ENCODE measurements around the gene PAPSS1. TPM values are rescaled to one million over a fixed set of nuclear protein-coding genes. Genes with fewer than 3 reads are reported as not detected.
"Not testable (repeated sequence)": the region's sequence is repeated elsewhere in the genome, so short reads cannot be mapped to it uniquely, and the experiment has no call there.

Gene PAPSS1
- polyA plus RNA-seq, 3 donors: 46.4 to 79.6 (median 64.8) TPM

DNA sequence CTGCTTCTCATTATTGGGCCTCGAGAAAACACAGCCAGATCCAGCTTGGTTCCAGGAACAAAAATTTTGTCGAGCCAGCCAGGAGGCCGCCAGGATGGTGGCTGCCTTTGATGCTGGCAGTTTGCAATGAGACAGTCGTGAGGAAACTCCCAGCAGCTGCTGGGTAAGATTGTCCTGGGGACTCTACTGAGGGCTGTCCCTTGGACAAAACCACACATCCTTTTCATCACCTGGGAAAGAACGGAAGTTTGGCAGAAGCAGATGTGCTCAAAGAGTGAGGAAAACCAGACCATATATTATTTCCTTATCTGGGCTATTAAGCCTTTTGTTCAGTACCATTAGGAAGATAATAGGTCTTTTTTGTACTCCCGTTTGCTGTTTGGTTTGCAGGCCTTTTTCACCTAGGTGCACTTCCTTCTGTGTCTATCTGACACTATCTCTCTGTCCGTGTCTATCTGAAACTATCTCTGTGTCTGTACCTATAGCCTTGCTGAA is 13.4 kb upstream of the PAPSS1 start:
- intact Hi-C loops (cut with micrococcal nuclease): no loop called here
- no peak overlapping the region for H3K27ac ChIP-seq (ENCODE audit: low read depth in 1 of 2, low read length in 2 of 2)
- H3K27me3 Mint-ChIP-seq (ENCODE audit: low read depth in 3 of 3): peaks cover 0 to 8% (median 2%) of the 10 kb centered on the region in 3 donors

DNA sequence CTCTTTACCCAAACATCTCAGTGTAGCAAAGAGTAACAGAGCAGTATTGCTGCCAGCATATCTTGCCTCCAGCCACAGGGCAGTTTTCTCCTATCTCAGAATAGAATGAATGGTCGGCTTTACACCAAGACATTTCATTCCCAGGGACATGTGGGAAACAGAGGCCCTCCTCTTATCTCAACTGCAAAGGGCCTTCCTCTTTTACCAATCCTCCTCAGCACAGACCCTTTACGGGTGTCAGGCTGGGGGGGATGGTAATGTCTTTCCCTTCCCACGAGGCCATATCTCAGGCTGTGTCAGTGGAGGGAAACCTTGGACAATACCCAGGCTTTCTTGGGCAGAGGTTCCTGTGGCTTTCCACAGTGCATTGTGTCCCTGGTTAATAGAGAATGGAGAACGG is 9.0 kb upstream of the PAPSS1 start:
- H3K9ac ChIP-seq (ENCODE audit: insufficient read depth, low read length, poor library complexity, severe bottlenecking); H4K20me1 ChIP-seq (ENCODE audit: insufficient read depth, low read length); H3K27ac Mint-ChIP-seq; H3K36me3 ChIP-seq (replicated peaks in 1 of 2; ENCODE audit: control insufficient read depth in 1 of 2, insufficient read depth in 2 of 2, low read length in 2 of 2); H3K27me3 ChIP-seq (ENCODE audit: control insufficient read depth in 2 of 2, insufficient read depth in 2 of 2, low read length in 2 of 2); DNase-seq; H3K4me1 Mint-ChIP-seq; H3K4me3 ChIP-seq (replicated peaks in 1 of 3; ENCODE audit: low read depth in 2 of 3, low read length in 3 of 3); H3K9me3 ChIP-seq (replicated peaks in 1 of 2; ENCODE audit: control insufficient read depth in 1 of 2, insufficient read depth in 1 of 2, low read length in 2 of 2); H3K4me1 ChIP-seq (ENCODE audit: control insufficient read depth in 1 of 2, insufficient read depth in 2 of 2, low read length in 2 of 2); H3K27ac ChIP-seq (ENCODE audit: low read depth in 1 of 2, low read length in 2 of 2); H3K9me3 Mint-ChIP-seq; H3K4me3 Mint-ChIP-seq; H3K4me2 ChIP-seq (replicated peaks; ENCODE audit: extremely low read depth, low read length, poor library complexity, severe bottlenecking); H3K36me3 Mint-ChIP-seq; H3K79me2 ChIP-seq (ENCODE audit: insufficient read depth, low read length); H2AFZ ChIP-seq (ENCODE audit: insufficient read depth, low read depth, low read length, poor library complexity, severe bottlenecking): not testable (repeated sequence)
- no CpG with 5 or more reads among the region's 4 CpGs for WGBS (ENCODE audit: insufficient coverage)
- intact Hi-C loops (cut with micrococcal nuclease): loop anchor here in 1 of 2 donors (10.0 kb wide), 1 partner anchor 106 kb away; no protein-coding TSS in a partner anchor
- peaks cover 0 to 13% (median 0%) of the 10 kb centered on the region in 3 donors for H3K27me3 Mint-ChIP-seq (ENCODE audit: low read depth in 3 of 3)

More for the DNA sequence above, 13.4 kb upstream of the PAPSS1 start:
- DNase-seq: no peak
- Histone ChIP-seq H3K4me3 (replicated peaks in 1 of 3; ENCODE audit: low read depth in 2 of 3, low read length in 3 of 3) (no peak overlapping the region), H3K9me3 (replicated peaks in 1 of 2; ENCODE audit: control insufficient read depth in 1 of 2, insufficient read depth in 1 of 2, low read length in 2 of 2) (no peaks in the 10 kb centered on the region), H3K79me2 (ENCODE audit: insufficient read depth, low read length) (no peaks in the 10 kb centered on the region), H4K20me1 (ENCODE audit: insufficient read depth, low read length) (no peaks in the 10 kb centered on the region), H2AFZ (ENCODE audit: insufficient read depth, low read depth, low read length, poor library complexity, severe bottlenecking) (no peak overlapping the region), H3K27me3 (ENCODE audit: control insufficient read depth in 2 of 2, insufficient read depth in 2 of 2, low read length in 2 of 2) (no peaks in the 10 kb centered on the region), H3K4me1 (ENCODE audit: control insufficient read depth in 1 of 2, insufficient read depth in 2 of 2, low read length in 2 of 2) (no peaks in the 10 kb centered on the region), H3K4me2 (replicated peaks; ENCODE audit: extremely low read depth, low read length, poor library complexity, severe bottlenecking) (no peak overlapping the region), H3K9ac (ENCODE audit: insufficient read depth, low read length, poor library complexity, severe bottlenecking) (no peak overlapping the region), H3K36me3 (replicated peaks in 1 of 2; ENCODE audit: control insufficient read depth in 1 of 2, insufficient read depth in 2 of 2, low read length in 2 of 2) (no peaks in the 10 kb centered on the region)
- Mint-ChIP-seq H3K4me1 (peaks cover 2% of the 10 kb centered on the region), H3K27ac (no peak overlapping the region), H3K9me3 (peaks cover 0 to 2% (median 0%) of the 10 kb centered on the region in 7 donors), H3K36me3 (no peaks in the 10 kb centered on the region), H3K4me3 (no peak overlapping the region)
- 8% methylated on average over 4 of the region's 7 CpGs for whole genome bisulfite sequencing (ENCODE audit: insufficient coverage)
- TF ChIP-seq, protein P1, sequence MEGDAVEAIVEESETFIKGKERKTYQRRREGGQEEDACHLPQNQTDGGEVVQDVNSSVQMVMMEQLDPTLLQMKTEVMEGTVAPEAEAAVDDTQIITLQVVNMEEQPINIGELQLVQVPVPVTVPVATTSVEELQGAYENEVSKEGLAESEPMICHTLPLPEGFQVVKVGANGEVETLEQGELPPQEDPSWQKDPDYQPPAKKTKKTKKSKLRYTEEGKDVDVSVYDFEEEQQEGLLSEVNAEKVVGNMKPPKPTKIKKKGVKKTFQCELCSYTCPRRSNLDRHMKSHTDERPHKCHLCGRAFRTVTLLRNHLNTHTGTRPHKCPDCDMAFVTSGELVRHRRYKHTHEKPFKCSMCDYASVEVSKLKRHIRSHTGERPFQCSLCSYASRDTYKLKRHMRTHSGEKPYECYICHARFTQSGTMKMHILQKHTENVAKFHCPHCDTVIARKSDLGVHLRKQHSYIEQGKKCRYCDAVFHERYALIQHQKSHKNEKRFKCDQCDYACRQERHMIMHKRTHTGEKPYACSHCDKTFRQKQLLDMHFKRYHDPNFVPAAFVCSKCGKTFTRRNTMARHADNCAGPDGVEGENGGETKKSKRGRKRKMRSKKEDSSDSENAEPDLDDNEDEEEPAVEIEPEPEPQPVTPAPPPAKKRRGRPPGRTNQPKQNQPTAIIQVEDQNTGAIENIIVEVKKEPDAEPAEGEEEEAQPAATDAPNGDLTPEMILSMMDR (IDR thresholded peaks at IDR 0.05): no peak

DNA sequence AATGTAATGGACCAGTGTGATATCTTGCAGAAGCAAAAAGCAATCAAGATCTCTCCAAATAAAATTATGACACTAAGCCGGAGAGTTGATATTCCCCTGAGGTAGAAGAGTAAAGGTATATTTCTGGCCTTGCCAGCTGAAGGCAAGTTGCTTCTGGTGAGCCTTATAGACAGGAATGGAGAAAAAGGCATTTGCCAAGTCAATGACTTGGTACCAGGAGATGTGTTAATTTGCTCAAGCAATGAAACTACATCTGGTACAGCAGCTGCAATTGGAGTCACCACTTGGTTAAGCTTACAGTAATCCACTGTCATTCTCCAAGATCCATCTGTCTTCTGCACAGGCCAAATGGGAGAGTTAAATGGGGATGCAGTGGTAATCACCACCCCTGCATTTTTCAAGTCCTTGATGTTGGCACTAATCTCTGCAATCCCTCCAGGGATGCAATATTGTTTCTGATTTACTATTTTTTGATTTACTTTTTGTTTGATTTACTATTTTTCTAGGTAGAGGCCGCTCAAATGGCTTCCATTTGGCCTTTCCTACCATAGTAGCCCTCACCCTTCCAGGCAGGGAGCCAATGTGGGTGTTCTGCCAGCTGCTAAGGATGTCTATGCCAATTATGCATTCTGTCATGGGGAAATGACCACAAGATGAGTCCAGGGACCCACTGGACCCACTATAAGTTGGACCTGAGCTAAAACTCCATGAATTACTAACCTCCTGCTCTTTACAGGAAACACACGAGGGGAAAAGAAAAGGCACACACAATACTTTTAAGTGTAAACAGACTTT is 6.3 kb upstream of the PAPSS1 start:
- peaks cover 2 to 11% (median 2%) of the 10 kb centered on the region in 3 donors for H3K27me3 Mint-ChIP-seq (ENCODE audit: low read depth in 3 of 3)
- not testable (repeated sequence) for H3K4me2 ChIP-seq (replicated peaks; ENCODE audit: extremely low read depth, low read length, poor library complexity, severe bottlenecking); H3K9me3 ChIP-seq (replicated peaks in 1 of 2; ENCODE audit: control insufficient read depth in 1 of 2, insufficient read depth in 1 of 2, low read length in 2 of 2); H3K4me3 Mint-ChIP-seq; H3K4me3 ChIP-seq (replicated peaks in 1 of 3; ENCODE audit: low read depth in 2 of 3, low read length in 3 of 3); H3K27ac Mint-ChIP-seq; H3K27ac ChIP-seq (ENCODE audit: low read depth in 1 of 2, low read length in 2 of 2); DNase-seq; H3K4me1 ChIP-seq (ENCODE audit: control insufficient read depth in 1 of 2, insufficient read depth in 2 of 2, low read length in 2 of 2); H3K79me2 ChIP-seq (ENCODE audit: insufficient read depth, low read length); H3K27me3 ChIP-seq (ENCODE audit: control insufficient read depth in 2 of 2, insufficient read depth in 2 of 2, low read length in 2 of 2); H4K20me1 ChIP-seq (ENCODE audit: insufficient read depth, low read length); H3K4me1 Mint-ChIP-seq; H2AFZ ChIP-seq (ENCODE audit: insufficient read depth, low read depth, low read length, poor library complexity, severe bottlenecking); H3K9me3 Mint-ChIP-seq; H3K36me3 ChIP-seq (replicated peaks in 1 of 2; ENCODE audit: control insufficient read depth in 1 of 2, insufficient read depth in 2 of 2, low read length in 2 of 2); H3K9ac ChIP-seq (ENCODE audit: insufficient read depth, low read length, poor library complexity, severe bottlenecking); H3K36me3 Mint-ChIP-seq
- no CpG with 5 or more reads among the region's 3 CpGs for WGBS (ENCODE audit: insufficient coverage)
- intact Hi-C loops (cut with micrococcal nuclease): loop anchor here in 1 of 2 donors (10.0 kb wide), 1 partner anchor 108 kb away; no protein-coding TSS in a partner anchor

All from CD14-positive monocyte (primary cell).